ENCODE results near the gene POU4F1. TPM values are rescaled to one million over a fixed set of nuclear protein-coding genes. Genes with fewer than 3 reads are reported as not detected.

POU4F1 gene
- total RNA-seq, 4 donors from 2014 or later: not detected

DNA sequence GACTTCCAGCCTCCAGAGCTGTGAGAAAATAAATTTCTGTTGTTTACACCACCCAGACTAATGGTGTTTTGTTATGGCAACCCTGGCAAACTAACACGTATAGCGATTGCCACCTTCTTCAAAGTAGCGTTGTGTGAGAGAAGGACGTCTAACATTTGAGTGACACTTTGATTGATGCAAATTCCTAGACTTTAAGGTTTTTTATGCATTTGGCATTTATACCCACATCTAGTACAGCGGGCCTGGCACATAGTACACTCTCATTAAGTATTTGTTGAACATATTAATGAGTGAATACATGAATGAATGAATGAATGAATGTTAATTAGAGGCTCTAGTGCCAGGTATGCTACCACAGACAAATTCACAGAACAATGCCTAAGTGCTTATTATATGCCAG, 36.7 kb downstream of the POU4F1 start:
- DNase-seq: no peak

GRCh38 chr13:78562237-78562889, 41.0 kb downstream of the POU4F1 start:
- in situ Hi-C loops (cut with MboI; ENCODE audit: low sequenced_read_pairs in 4 of 4): no loop called here
- Histone ChIP-seq H3K4me1 (no peaks in the 10 kb centered on the region), H3K27me3 (no peaks in the 10 kb centered on the region), H3K9me3 (no peaks in the 10 kb centered on the region), H3K36me3 (no peaks in the 10 kb centered on the region), H3K27ac (no peak overlapping the region), H3K4me3 (no peak overlapping the region)
- ATAC-seq (no peak), DNase-seq (no peak)
- TF ChIP-seq POLR2A (IDR thresholded peaks at IDR 0.05) (no peak), CTCF (IDR thresholded peaks at IDR 0.05 in 4 of 5, conservative IDR thresholded peaks at IDR 0.05 in 1 of 5) (no peak)
- intact Hi-C loops (cut with DNase I; ENCODE audit: low total_unique reads): no loop called here

More for the DNA sequence above, 36.7 kb downstream of the POU4F1 start:
- intact Hi-C loops (cut with DNase I; ENCODE audit: low total_unique reads): no loop called here
- H3K27ac ChIP-seq: no peak overlapping the region
- H3K9me3 ChIP-seq: no peaks in the 10 kb centered on the region
- no peak for ATAC-seq
- H3K27me3 ChIP-seq: no peaks in the 10 kb centered on the region
- in situ Hi-C loops (cut with MboI; ENCODE audit: low sequenced_read_pairs in 4 of 4): no loop called here
- no peak overlapping the region for H3K4me3 ChIP-seq
- H3K4me1 ChIP-seq: no peaks in the 10 kb centered on the region
- H3K36me3 ChIP-seq: no peaks in the 10 kb centered on the region
- TF ChIP-seq CTCF (IDR thresholded peaks at IDR 0.05 in 4 of 5, conservative IDR thresholded peaks at IDR 0.05 in 1 of 5) (no peak), POLR2A (IDR thresholded peaks at IDR 0.05) (no peak)

Other genes starting within 250 kb of the POU4F1 start
- gene OBI1, start 55.6 kb upstream of the POU4F1 start, total RNA-seq: 1 to 10 TPM; 4.8 to 6.7 (median 5.8) TPM

Measured in gastrocnemius medialis (tissue), 4 donors.